ENCODE data around the gene CEACAM8. TPM values are rescaled to one million over a fixed set of nuclear protein-coding genes. Genes with fewer than 3 reads are reported as not detected.

Gene CEACAM8
- total RNA-seq, 4 donors from 2014 or later, result not detected

DNA sequence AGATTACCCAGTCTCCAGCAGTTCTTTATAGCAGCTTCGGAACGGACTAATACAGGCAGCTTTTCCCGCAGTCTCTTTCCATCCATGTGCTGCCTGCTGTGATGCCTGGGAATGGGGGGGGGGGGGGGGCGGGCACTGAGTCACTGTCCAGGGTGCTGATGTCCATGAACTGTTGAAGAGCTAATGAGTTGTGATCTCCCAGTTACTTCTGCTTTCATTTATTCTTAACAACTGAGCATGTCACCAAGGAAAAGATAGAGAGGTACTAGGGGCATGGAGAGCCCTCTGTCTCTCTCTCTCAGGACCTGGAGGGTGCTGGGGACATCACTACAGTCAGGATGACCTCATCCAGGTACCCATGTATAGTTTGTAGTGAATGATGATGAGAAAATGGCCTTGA is 46.2 kb downstream of the CEACAM8 start:
- TF ChIP-seq POLR2AphosphoS5 (IDR thresholded peaks at IDR 0.05), result no peak
- TF ChIP-seq CTCF (IDR thresholded peaks at IDR 0.05), result no peak
- no peak for TF ChIP-seq POLR2A (IDR thresholded peaks at IDR 0.05)
- no peak for TF ChIP-seq EP300 (IDR thresholded peaks at IDR 0.05)
- WGBS, 2 donors (ENCODE audit: low coverage in 1 of 2), result no CpG with 5 or more reads among the region's 4 CpGs
- H3K27ac ChIP-seq, result no peak overlapping the region
- ATAC-seq, result no peak
- H3K4me3 ChIP-seq, result no peak overlapping the region
- peaks cover 20% of the 10 kb centered on the region for H3K27me3 ChIP-seq
- H3K4me1 ChIP-seq, result no peaks in the 10 kb centered on the region
- H3K36me3 ChIP-seq, result no peaks in the 10 kb centered on the region
- H3K9me3 ChIP-seq, result peaks cover 0 to 4% (median 0%) of the 10 kb centered on the region in 3 donors

DNA sequence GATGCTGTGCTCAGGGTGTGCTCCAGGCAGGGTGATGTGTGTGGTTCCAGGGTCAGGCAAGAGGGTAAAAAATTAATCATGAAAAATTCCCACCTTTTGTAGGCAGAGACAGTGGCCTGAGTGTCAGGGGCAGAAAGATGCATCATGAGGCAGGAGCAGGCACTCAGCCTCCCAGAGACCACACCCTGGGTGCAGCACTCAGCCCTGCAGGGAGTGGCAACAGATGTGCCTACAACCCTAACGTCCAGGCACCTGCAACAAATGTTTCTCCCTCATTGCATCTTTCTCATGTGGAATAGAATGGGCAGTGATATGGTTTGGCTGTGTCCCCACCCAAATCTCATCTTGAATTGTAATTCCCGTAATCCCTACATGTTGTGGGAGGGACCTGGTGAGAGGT is 46.8 kb downstream of the CEACAM8 start:
- H3K27me3 ChIP-seq, result peaks cover 23% of the 10 kb centered on the region
- H3K36me3 ChIP-seq, result no peaks in the 10 kb centered on the region
- WGBS, 2 donors (ENCODE audit: low coverage in 1 of 2), result 53 to 57% methylated on average over 1 to 2 of the region's 2 CpGs
- ATAC-seq, result no peak
- no peak overlapping the region for H3K4me3 ChIP-seq
- H3K27ac ChIP-seq, result no peak overlapping the region
- TF ChIP-seq POLR2AphosphoS5 (IDR thresholded peaks at IDR 0.05), result no peak
- TF ChIP-seq POLR2A (IDR thresholded peaks at IDR 0.05), result no peak
- no peak for TF ChIP-seq CTCF (IDR thresholded peaks at IDR 0.05)
- TF ChIP-seq EP300 (IDR thresholded peaks at IDR 0.05), result no peak
- peaks cover 0 to 4% (median 0%) of the 10 kb centered on the region in 3 donors for H3K9me3 ChIP-seq
- H3K4me1 ChIP-seq, result no peaks in the 10 kb centered on the region

GRCh38 chr19:42546831-42547500 is 47.8 kb downstream of the CEACAM8 start:
- Histone ChIP-seq H3K9me3 (peaks cover 0 to 4% (median 0%) of the 10 kb centered on the region in 3 donors), H3K4me3 (no peak overlapping the region), H3K36me3 (no peaks in the 10 kb centered on the region), H3K27ac (no peak overlapping the region), H3K4me1 (no peaks in the 10 kb centered on the region), H3K27me3 (peaks cover 29% of the 10 kb centered on the region)
- WGBS, 2 donors (ENCODE audit: low coverage in 1 of 2), result 60 to 93% methylated on average over 2 to 3 of the region's 4 CpGs
- TF ChIP-seq POLR2AphosphoS5 (IDR thresholded peaks at IDR 0.05) (no peak), CTCF (IDR thresholded peaks at IDR 0.05) (no peak), POLR2A (IDR thresholded peaks at IDR 0.05) (no peak), EP300 (IDR thresholded peaks at IDR 0.05) (no peak)
- no peak for ATAC-seq

DNA sequence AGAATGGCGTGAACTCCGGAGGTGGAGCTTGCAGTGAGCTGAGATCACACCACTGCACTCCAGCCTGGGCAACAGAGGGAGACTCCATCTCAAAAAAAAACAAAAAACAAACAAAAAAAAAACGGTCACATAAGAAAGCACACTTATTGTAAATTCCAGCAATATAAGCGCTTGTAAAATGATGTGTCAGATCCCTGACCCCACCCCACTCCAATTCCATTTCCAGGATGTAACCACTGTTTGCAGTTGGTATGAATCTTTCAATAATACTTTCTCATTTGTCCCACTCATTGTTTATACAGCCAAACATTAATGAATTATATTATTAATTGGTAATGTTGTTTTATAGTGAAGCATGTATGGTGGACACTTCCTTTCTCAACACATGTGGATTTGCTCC is 50.6 kb downstream of the CEACAM8 start:
- no peaks in the 10 kb centered on the region for H3K36me3 ChIP-seq
- WGBS, 2 donors (ENCODE audit: low coverage in 1 of 2), result 62 to 90% methylated on average over 4 of the region's 4 CpGs
- no peak for TF ChIP-seq CTCF (IDR thresholded peaks at IDR 0.05)
- TF ChIP-seq EP300 (IDR thresholded peaks at IDR 0.05), result no peak
- TF ChIP-seq POLR2A (IDR thresholded peaks at IDR 0.05), result no peak
- TF ChIP-seq POLR2AphosphoS5 (IDR thresholded peaks at IDR 0.05), result no peak
- no peak overlapping the region for H3K4me3 ChIP-seq
- H3K9me3 ChIP-seq, result no peaks in the 10 kb centered on the region
- peaks cover 22% of the 10 kb centered on the region for H3K27me3 ChIP-seq
- no peak overlapping the region for H3K27ac ChIP-seq
- H3K4me1 ChIP-seq, result no peaks in the 10 kb centered on the region
- ATAC-seq, result no peak

GRCh38 chr19:42542791-42543190 is 51.9 kb downstream of the CEACAM8 start:
- H3K4me1 ChIP-seq, result no peaks in the 10 kb centered on the region
- no peaks in the 10 kb centered on the region for H3K36me3 ChIP-seq
- 94% methylated on average over 2 of the region's 2 CpGs; no CpG with 5 or more reads in 1 of the 2 donors for WGBS, 2 donors (ENCODE audit: low coverage in 1 of 2)
- no peak for ATAC-seq
- H3K9me3 ChIP-seq, result peaks cover 0 to 6% (median 0%) of the 10 kb centered on the region in 3 donors
- peaks cover 22% of the 10 kb centered on the region for H3K27me3 ChIP-seq
- TF ChIP-seq EP300 (IDR thresholded peaks at IDR 0.05), result no peak
- TF ChIP-seq POLR2AphosphoS5 (IDR thresholded peaks at IDR 0.05), result no peak
- TF ChIP-seq CTCF (IDR thresholded peaks at IDR 0.05), result no peak
- TF ChIP-seq POLR2A (IDR thresholded peaks at IDR 0.05), result no peak
- H3K4me3 ChIP-seq, result no peak overlapping the region
- H3K27ac ChIP-seq, result no peak overlapping the region

All from gastroesophageal sphincter (tissue), 4 donors.